Measurements from ENCODE around the gene GALK1.

Gene GALK1

GRCh38 chr17:75795820-75796607 lies 31.0 kb upstream of the GALK1 start:
- H3K4me3 ChIP-seq (ENCODE audit: low read depth, low read length), result no peak overlapping the region
- TF ChIP-seq, protein P1, sequence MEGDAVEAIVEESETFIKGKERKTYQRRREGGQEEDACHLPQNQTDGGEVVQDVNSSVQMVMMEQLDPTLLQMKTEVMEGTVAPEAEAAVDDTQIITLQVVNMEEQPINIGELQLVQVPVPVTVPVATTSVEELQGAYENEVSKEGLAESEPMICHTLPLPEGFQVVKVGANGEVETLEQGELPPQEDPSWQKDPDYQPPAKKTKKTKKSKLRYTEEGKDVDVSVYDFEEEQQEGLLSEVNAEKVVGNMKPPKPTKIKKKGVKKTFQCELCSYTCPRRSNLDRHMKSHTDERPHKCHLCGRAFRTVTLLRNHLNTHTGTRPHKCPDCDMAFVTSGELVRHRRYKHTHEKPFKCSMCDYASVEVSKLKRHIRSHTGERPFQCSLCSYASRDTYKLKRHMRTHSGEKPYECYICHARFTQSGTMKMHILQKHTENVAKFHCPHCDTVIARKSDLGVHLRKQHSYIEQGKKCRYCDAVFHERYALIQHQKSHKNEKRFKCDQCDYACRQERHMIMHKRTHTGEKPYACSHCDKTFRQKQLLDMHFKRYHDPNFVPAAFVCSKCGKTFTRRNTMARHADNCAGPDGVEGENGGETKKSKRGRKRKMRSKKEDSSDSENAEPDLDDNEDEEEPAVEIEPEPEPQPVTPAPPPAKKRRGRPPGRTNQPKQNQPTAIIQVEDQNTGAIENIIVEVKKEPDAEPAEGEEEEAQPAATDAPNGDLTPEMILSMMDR (IDR thresholded peaks at IDR 0.05; ENCODE audit: low read depth, low read length), result no peak

DNA sequence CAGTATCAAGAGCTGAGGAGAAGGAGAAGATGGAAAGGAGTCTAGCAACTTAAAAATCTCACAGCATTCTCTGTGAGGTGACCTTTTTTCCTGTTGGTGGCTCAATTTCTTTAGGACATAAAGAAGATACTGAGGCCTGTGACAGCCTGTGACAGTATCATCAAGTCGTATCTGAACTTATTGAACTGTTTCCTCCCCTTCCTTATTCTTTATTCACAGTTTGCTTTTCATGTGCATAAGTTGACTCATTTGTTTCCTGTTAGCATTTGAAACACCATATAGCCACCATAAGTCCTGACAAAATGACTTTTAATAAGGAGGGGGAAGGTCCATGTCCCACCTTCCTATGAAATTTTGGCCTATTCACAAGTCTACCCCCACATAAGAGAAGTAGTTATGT lies 28.5 kb upstream of the GALK1 start:
- no peak overlapping the region for H3K4me3 ChIP-seq (ENCODE audit: low read depth, low read length)
- TF ChIP-seq, protein P1 (IDR thresholded peaks at IDR 0.05; ENCODE audit: low read depth, low read length), result no peak

- H3K4me3 ChIP-seq (ENCODE audit: low read depth, low read length), result no peak overlapping the region
- TF ChIP-seq, protein P1 (IDR thresholded peaks at IDR 0.05; ENCODE audit: low read depth, low read length), result no peak
Observed at GRCh38 chr17:75791254-75791653, 26.3 kb upstream of the GALK1 start.

GRCh38 chr17:75785016-75785890 lies 20.3 kb upstream of the GALK1 start:
- peak overlapping the region; percentile 74 for H3K4me3 ChIP-seq (ENCODE audit: low read depth, low read length)
- TF ChIP-seq, protein P1 (IDR thresholded peaks at IDR 0.05; ENCODE audit: low read depth, low read length), result no peak

- H3K4me3 ChIP-seq (ENCODE audit: low read depth, low read length), result peak within 1 kb of the TSS; percentile 74
Observed at GRCh38 chr17:75784473-75785015, 19.6 kb upstream of the GALK1 start, which contains the start of gene UNK. Gene UNK, plus strand, starts transcription at chr17:75784806. Its CDS starts 75 bp downstream, at chr17:75784881.

GRCh38 chr17:75783803-75784472 lies 18.9 kb upstream of the GALK1 start:
- H3K4me3 ChIP-seq (ENCODE audit: low read depth, low read length), result peak overlapping the region; percentile 74
- TF ChIP-seq, protein P1 (IDR thresholded peaks at IDR 0.05; ENCODE audit: low read depth, low read length), result no peak

More at GRCh38 chr17:75784473-75785015, 19.6 kb upstream of the GALK1 start, which contains the start of gene UNK:
- TF ChIP-seq, protein P1 (IDR thresholded peaks at IDR 0.05; ENCODE audit: low read depth, low read length), result no peak
